ENCODE measurements around the gene SFSWAP.

Gene SFSWAP

DNA sequence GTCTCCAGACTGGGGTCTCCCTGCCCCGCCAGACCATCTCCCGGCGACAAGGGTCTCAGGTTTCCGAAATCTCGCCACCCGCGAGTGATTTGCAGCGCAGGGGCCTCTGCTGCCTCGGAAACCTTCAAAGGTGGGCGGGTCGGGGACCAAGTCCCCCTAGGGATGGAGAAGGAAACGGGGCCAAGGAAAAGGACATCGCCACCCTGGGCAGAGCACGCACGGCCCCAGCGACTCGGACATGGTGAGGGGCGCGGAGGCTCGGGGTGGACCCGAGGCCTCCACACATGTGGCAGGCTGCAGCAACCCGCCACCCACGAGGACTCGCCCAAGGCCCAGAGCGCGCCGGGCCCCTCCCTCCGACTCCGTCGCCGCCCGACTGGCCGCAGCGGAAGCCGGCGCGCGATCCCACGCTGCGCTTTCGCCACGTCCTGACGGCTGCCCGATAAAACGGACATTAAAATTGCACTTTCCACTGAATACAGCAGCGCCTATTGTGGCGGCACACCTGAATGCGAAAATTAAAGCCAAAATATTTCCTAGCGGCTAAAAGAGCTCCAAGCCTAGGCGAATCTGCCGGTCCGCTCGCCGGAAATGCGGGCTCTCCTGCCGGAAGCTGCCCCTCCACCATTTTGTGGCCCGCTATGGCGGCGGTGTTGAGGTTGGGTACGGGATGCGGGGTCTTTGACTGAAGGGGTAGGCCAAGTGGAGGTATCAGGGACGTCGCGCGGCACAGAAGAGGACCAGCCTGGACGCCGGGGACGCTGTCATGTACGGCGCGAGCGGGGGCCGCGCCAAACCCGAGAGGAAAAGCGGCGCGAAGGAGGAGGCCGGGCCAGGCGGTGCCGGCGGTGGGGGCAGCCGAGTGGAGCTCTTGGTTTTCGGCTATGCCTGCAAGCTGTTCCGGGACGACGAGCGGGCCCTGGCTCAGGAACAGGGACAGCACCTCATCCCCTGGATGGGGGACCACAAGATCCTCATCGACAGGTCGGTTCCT is at the start of gene SFSWAP:
TSS of gene SFSWAP (plus strand) at position 627 of the 994 bp plus-strand sequence. CDS start at position 767, 140 bp downstream.
- TF ChIP-seq, protein P1, sequence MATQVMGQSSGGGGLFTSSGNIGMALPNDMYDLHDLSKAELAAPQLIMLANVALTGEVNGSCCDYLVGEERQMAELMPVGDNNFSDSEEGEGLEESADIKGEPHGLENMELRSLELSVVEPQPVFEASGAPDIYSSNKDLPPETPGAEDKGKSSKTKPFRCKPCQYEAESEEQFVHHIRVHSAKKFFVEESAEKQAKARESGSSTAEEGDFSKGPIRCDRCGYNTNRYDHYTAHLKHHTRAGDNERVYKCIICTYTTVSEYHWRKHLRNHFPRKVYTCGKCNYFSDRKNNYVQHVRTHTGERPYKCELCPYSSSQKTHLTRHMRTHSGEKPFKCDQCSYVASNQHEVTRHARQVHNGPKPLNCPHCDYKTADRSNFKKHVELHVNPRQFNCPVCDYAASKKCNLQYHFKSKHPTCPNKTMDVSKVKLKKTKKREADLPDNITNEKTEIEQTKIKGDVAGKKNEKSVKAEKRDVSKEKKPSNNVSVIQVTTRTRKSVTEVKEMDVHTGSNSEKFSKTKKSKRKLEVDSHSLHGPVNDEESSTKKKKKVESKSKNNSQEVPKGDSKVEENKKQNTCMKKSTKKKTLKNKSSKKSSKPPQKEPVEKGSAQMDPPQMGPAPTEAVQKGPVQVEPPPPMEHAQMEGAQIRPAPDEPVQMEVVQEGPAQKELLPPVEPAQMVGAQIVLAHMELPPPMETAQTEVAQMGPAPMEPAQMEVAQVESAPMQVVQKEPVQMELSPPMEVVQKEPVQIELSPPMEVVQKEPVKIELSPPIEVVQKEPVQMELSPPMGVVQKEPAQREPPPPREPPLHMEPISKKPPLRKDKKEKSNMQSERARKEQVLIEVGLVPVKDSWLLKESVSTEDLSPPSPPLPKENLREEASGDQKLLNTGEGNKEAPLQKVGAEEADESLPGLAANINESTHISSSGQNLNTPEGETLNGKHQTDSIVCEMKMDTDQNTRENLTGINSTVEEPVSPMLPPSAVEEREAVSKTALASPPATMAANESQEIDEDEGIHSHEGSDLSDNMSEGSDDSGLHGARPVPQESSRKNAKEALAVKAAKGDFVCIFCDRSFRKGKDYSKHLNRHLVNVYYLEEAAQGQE (IDR thresholded peaks at IDR 0.05; ENCODE audit: low read depth), result no peak
- TF ChIP-seq EP300 (IDR thresholded peaks at IDR 0.05; ENCODE audit: borderline replicate concordance) (peak; percentile 80), RAD21 (IDR thresholded peaks at IDR 0.05; ENCODE audit: low read depth) (no peak), TEAD4 (IDR thresholded peaks at IDR 0.05) (peak; percentile 36; the same call in 1 of the 2 replicates), CEBPB (IDR thresholded peaks at IDR 0.05) (peak; percentile 36; the same call in 1 of the 2 replicates), EGR1 (IDR thresholded peaks at IDR 0.05) (peak; percentile 90), YY1 (IDR thresholded peaks at IDR 0.05; ENCODE audit: low read depth) (peak; percentile 100), NFIC (IDR thresholded peaks at IDR 0.05) (no peak), TAF1 (IDR thresholded peaks at IDR 0.05; ENCODE audit: low read depth) (peak; percentile 95), TCF12 (IDR thresholded peaks at IDR 0.05; ENCODE audit: low read depth) (peak; percentile 58; the same call in 1 of the 2 replicates), CREB1 (IDR thresholded peaks at IDR 0.05; ENCODE audit: low read depth) (0 out of 2 replicates have a peak, but pooled peaks have one; percentile 39), FOXM1 (IDR thresholded peaks at IDR 0.05; ENCODE audit: borderline replicate concordance, low read depth) (no peak)
- TF ChIP-seq, protein P2, sequence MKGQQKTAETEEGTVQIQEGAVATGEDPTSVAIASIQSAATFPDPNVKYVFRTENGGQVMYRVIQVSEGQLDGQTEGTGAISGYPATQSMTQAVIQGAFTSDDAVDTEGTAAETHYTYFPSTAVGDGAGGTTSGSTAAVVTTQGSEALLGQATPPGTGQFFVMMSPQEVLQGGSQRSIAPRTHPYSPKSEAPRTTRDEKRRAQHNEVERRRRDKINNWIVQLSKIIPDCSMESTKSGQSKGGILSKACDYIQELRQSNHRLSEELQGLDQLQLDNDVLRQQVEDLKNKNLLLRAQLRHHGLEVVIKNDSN (IDR thresholded peaks at IDR 0.05), result no peak
- TF ChIP-seq, protein P3, sequence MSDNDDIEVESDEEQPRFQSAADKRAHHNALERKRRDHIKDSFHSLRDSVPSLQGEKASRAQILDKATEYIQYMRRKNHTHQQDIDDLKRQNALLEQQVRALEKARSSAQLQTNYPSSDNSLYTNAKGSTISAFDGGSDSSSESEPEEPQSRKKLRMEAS (IDR thresholded peaks at IDR 0.05), result peak; percentile 97

DNA sequence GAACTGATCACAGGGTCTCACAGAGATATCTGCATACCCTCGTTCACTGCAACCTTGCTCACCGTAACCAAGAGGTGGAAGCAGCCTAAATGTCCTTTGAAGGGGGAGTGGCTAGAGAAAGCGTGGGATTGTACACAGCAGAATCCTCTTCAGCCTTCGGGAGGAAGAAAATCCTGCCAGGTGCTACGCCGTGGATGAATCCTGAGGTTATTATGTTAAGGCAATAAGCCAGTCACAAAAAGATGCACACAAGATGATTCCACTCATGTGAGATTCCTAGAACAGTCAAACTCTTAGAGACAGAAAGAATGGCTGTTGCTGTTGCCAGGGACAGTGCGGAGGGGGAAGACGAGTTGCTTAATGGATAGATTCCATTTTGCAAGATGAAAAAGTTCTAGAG is 39.6 kb upstream of the SFSWAP start:
- TF ChIP-seq YY1 (IDR thresholded peaks at IDR 0.05; ENCODE audit: low read depth) (no peak), TAF1 (IDR thresholded peaks at IDR 0.05; ENCODE audit: low read depth) (no peak), EP300 (IDR thresholded peaks at IDR 0.05; ENCODE audit: borderline replicate concordance) (no peak), TCF12 (IDR thresholded peaks at IDR 0.05; ENCODE audit: low read depth) (no peak), RAD21 (IDR thresholded peaks at IDR 0.05; ENCODE audit: low read depth) (no peak), NFIC (IDR thresholded peaks at IDR 0.05) (no peak), FOXM1 (IDR thresholded peaks at IDR 0.05; ENCODE audit: borderline replicate concordance, low read depth) (no peak), ZBTB7A (IDR thresholded peaks at IDR 0.05; ENCODE audit: low read depth) (no peak), CREB1 (IDR thresholded peaks at IDR 0.05; ENCODE audit: low read depth) (no peak), EGR1 (IDR thresholded peaks at IDR 0.05) (no peak), CEBPB (IDR thresholded peaks at IDR 0.05) (no peak)
- TF ChIP-seq, protein P1 (IDR thresholded peaks at IDR 0.05; ENCODE audit: low read depth), result no peak
- TF ChIP-seq, protein P3 (IDR thresholded peaks at IDR 0.05), result no peak
- TF ChIP-seq, protein P2 (IDR thresholded peaks at IDR 0.05), result no peak

DNA sequence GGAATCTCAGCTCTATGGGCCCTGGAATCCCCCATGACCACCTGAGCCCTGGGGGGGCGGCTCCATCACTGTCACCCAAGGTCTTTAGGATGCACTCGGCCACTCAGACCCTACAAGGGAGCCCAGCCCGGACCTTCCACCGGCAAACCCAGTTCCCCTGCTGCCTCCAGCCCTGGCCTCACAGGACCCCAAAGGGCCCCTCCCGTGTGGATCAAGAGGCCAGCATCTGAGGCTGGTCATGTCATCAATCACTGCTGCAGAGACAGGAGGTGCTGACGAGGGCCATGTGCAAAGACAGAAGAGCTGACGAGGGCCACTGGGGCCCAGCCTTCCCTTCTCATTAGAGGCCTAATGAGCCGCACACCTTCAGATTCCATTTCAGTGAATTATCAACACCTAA is 39.0 kb upstream of the SFSWAP start:
- no peak for TF ChIP-seq TAF1 (IDR thresholded peaks at IDR 0.05; ENCODE audit: low read depth)
- TF ChIP-seq, protein P2 (IDR thresholded peaks at IDR 0.05), result no peak
- TF ChIP-seq EGR1 (IDR thresholded peaks at IDR 0.05), result no peak
- TF ChIP-seq YY1 (IDR thresholded peaks at IDR 0.05; ENCODE audit: low read depth), result no peak
- no peak for TF ChIP-seq ZBTB7A (IDR thresholded peaks at IDR 0.05; ENCODE audit: low read depth)
- TF ChIP-seq TEAD4 (IDR thresholded peaks at IDR 0.05), result no peak
- TF ChIP-seq RAD21 (IDR thresholded peaks at IDR 0.05; ENCODE audit: low read depth), result no peak
- no peak for TF ChIP-seq FOXM1 (IDR thresholded peaks at IDR 0.05; ENCODE audit: borderline replicate concordance, low read depth)
- no peak for TF ChIP-seq EP300 (IDR thresholded peaks at IDR 0.05; ENCODE audit: borderline replicate concordance)
- TF ChIP-seq CREB1 (IDR thresholded peaks at IDR 0.05; ENCODE audit: low read depth), result no peak
- no peak for TF ChIP-seq TCF12 (IDR thresholded peaks at IDR 0.05; ENCODE audit: low read depth)
- no peak for TF ChIP-seq NFIC (IDR thresholded peaks at IDR 0.05)
- TF ChIP-seq, protein P1 (IDR thresholded peaks at IDR 0.05; ENCODE audit: low read depth), result no peak

All from Ishikawa (cell line).